ENCODE results near the gene MED12.
"Not testable (repeated sequence)": the region's sequence is repeated elsewhere in the genome, so short reads cannot be mapped to it uniquely, and the experiment has no call there.

The MED12 gene

GRCh38 chrX:71166461-71166860 is 48.1 kb downstream of the MED12 start:
- no peak for DNase-seq

- DNase-seq: no peak
Measured at GRCh38 chrX:71167031-71167781, 48.8 kb downstream of the MED12 start.

DNA sequence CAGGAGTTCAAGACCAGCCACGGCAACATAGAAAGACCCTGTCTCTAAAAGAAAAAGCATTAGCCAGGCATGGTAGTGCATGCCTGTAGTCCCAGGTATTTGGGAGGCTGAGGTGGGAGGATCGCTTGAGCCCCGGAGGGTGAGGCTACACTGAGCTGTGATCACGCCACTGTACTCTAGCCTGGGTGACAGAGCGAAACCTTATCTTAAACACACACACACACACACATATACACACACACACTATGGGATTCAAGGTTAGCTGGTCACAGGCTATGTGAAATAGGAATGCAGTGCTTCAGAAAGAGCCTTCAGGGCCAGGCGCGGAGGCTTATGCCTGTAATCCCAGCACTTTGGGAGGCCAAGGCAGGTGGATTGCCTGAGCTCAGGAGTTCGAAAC is 49.7 kb downstream of the MED12 start:
- DNase-seq: no peak

- no peak for DNase-seq
Measured at GRCh38 chrX:71169586-71169985, 51.2 kb downstream of the MED12 start.

DNA sequence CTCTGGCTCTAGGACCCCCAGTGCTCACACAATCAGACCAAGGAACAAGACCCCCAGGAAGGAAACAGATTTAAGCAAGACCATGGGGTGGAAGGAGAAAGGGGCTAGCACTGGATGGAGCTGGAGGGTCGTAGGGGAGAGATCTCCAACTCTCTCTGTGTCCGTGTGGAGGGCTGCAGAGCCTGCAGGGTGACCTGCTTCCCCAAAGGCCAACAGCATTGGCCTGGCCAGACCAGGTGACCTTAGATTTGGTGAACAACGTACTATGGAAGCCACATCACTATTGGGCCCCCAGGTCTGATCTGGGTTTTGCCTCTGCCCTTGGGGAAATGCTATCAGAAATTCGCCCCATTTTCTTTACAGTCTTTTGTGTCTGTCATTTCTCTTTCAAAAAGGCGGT is 52.3 kb downstream of the MED12 start:
- no peak for DNase-seq

DNA sequence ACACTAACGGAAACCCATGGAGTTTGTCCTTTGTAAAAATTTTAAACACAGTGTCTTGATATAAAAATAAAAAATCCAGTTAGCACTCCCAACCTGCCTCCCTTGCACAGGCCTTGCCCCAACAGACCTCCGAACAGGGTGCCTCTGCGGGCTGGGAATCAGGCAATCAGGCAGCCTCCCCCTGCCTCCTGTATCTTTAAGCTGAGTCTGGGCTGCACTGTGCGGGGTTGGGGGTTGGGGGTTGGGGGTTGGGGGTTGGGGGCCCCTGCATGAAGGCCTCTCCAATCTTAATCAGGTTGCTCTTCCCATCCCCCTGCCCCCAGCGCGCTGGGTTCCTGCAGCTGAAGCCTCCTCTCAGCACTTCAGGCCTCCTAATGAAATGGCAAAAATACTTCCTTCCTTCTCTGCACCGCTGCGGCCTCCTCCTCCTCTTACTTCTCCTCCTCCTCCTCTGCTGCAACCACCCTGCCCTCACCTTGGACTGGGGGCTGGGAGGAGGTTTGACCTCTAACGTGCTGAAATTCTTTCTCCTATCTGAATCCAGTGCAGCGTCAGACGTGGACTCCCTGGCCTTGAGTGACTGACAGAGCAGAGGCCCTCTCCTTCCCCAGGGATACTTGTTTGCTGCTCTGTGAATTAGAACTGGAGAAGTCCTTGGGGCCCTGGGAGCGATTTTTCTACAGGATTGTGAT is 52.9 kb downstream of the MED12 start:
- DNase-seq: no peak

GRCh38 chrX:71173440-71173839 is 55.0 kb downstream of the MED12 start:
- DNase-seq: no peak

DNA sequence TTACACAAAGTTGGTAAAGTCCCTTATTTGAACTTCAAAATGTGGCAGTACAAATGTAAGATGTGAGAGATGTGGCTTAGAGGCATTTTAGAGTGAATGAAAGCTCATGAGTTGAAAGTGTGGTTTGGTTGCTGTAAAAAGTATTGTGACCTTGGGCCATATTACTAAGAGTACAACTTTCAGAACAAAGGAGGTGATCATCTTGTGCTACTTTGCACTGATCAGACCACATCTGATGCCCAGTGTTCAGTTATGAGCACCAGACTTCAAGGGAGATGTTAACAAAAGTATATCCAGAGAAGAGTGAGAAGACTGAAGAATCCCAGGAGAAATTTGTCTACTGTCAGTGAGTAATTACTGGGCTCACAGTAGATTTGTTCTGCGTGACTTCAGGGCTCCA is 56.4 kb downstream of the MED12 start:
- no peak for DNase-seq

DNA sequence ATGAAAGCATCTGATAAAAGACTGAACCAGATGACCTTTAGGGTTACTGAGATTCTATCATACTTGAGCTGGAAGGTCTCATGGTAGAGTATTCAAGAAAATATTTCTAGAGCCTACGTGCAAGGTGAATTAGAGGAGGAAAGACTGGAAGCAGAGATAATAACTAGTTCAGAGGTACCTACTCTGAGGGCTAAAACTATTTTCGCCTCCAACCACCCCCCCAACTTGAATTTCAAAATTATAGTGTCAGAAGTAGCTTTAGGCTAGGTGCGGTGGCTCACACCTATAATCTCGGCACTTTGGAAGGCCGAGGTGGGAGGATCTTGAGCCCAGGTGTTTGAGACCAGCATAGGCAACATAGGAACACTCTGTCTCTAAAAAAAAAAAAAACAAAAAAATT is 57.1 kb downstream of the MED12 start:
- no peak for DNase-seq

GRCh38 chrX:71177327-71177726 is 58.9 kb downstream of the MED12 start:
- no peak for DNase-seq

DNA sequence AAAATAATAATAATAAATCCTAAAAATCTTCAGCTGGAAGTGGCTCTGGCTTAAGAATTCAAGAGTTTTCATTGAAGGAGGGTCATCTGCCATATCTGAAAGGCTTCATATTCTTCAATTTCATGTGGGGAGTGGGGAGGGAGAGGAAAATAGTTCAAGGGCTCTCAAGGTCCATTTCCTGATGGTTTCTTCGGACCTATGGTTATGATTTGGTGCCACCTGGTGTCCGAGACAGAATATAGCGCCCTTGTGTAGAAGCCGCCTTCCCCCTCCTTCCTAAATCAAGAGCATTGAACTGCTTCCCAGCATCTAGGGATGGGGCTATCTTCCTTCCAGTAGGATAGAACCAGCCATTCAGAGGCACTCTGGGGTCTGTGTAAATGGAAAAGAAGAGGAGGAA is 60.5 kb downstream of the MED12 start:
- peak; percentile 8 for DNase-seq

DNA sequence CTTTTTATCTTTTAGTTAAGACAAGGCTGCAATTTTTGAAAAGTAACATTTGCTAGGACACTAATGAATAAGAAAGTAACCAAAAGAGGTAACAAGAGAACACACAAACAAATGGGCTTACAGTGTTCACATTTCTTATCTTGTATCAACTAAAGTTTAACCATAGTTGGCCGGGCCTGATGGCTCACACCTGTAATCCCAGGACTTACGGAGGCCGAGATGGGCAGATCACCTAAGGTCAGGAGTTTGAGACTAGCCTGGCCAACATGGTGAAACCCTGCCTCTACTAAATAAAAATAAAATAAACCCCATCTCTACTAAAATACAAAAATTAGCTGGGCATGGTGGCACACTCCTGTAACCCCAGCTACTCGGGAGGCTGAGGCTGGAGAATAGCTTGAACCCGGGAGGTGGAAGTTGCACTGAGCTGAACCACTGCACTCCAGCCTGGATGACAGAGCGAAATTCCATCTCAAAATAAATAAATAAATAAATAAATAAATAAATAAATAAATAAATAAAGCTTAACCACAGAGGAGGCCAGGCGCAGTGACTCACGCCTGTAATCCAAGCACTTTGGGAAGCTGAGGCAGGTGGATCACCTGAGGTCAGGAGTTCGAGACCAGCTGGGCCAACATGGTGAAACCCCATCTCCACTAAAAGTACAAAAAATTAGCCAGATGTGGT is 62.3 kb downstream of the MED12 start:
- not testable (repeated sequence) for DNase-seq

DNA sequence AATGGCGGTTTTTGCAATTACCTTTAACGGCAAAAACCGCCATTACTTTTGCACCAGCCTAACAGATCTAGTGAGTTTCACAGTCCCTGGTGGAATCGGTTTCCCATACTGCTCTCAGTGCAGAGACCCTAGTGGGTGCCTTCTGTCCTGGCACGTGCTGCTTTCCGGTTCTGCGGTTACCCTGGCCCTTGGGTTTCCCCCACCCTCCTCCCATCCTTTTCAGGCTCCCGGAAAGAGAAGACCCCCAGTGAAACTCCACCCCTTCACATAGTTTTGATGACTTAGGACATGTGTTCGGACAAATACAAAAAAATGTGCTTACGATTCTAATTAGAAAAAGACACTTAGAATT is 63.1 kb downstream of the MED12 start:
- DNase-seq: no peak

- peak; percentile 82 for DNase-seq
Measured at GRCh38 chrX:71181910-71182799, 63.8 kb downstream of the MED12 start.

DNA sequence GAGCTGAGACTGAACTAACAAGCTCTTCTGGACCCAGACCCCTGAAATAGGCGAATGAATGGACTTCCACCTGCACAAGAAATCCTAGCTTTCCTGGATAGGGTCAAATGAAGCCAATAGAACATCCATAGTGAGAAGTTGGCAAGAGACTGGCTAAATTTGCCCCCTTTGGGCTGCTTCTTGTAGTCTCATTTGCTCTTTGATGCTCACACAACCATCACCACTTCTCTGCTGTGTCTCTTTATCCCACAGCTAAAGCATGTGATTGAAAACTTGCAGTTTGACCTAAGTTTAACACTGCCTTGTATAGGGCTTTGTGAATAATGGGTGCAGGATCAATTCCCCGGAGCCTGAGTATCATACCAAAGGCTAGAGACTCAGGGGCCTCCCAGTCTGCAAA is 64.5 kb downstream of the MED12 start:
- no peak for DNase-seq

- DNase-seq: no peak
Measured at GRCh38 chrX:71183341-71183740, 64.9 kb downstream of the MED12 start.

DNA sequence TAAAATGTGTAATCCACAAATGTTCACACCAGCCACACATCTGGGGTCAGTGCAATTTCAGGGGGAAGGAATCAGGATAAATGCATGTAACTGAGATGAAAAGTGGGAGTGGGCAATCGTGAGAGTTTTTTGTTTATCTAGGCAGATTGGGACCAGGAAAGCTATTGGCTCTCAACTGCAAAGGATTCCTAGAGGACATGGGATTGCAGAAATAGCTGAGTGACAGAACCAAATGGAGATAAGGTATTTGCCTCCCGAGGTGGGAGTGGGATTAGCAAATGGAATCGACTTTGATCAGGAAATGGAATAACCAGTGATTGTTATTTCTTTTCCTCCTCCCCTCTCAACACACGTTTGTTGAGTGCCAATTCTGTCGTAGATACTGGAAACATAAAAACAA is 65.7 kb downstream of the MED12 start:
- no peak for DNase-seq

DNA sequence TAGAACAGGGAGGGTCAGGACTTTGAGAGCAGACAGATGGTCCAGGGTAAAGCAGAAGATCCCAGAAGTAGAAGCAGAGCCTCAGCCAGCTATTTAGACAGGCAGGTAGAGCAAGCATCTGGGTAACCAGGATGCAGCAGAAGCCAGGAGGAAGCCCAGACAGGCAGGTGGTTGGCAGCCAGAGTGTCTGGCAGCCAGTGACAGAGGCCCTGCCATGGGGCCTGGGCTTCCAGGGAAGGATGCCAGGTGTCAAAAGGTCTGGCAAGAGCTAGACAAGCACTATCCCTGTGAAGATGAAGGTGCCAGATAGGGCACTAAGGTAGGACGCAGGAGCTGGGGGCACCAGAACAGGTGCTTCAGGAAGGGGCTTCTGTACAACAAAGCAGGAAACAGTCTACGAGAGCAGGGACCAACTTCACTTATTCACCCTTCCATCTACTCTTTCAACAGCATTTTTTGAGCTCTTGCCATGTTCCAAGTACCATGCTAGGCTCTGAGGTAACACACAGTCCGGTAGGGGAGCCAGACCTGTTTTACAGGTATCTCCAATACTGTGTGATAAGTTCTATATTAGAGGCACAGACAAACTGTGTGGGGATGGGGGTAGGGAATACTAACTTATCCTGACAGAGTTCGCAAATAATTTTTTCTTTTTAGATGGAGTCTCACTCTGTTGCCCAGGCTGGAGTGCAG is 66.6 kb downstream of the MED12 start:
- DNase-seq: no peak

DNA sequence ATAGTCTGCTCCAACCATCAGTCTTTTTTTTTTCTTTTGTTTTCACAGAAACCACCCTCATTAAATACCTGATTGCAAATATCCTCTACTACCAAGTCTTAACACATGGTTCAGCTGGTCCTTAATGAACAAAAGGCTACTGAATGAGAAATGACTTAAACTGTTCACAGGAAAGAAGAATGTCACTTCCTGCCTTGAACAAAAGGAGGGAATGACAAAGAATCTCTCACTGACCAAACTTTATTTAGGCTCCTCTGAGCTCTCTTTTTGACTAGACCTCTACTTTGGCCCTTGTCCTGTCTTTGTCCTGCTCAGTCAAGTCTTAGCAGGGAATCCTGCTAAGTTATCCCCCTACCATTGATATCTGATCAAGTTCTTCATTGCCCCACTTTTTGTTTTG is 72.9 kb downstream of the MED12 start:
- DNase-seq: no peak

Data from amniotic stem cell (primary cell).